ENCODE data around the gene SURF2. TPM values are rescaled to one million over a fixed set of nuclear protein-coding genes. Genes with fewer than 3 reads are reported as not detected.

SURF2 gene
- total and polyA plus RNA-seq, 9 of the 15 experiments (the other 6 are each of a cell fraction or from before 2014, with no cell fraction given): 5.5 to 82.5 (median 21.3) TPM

DNA sequence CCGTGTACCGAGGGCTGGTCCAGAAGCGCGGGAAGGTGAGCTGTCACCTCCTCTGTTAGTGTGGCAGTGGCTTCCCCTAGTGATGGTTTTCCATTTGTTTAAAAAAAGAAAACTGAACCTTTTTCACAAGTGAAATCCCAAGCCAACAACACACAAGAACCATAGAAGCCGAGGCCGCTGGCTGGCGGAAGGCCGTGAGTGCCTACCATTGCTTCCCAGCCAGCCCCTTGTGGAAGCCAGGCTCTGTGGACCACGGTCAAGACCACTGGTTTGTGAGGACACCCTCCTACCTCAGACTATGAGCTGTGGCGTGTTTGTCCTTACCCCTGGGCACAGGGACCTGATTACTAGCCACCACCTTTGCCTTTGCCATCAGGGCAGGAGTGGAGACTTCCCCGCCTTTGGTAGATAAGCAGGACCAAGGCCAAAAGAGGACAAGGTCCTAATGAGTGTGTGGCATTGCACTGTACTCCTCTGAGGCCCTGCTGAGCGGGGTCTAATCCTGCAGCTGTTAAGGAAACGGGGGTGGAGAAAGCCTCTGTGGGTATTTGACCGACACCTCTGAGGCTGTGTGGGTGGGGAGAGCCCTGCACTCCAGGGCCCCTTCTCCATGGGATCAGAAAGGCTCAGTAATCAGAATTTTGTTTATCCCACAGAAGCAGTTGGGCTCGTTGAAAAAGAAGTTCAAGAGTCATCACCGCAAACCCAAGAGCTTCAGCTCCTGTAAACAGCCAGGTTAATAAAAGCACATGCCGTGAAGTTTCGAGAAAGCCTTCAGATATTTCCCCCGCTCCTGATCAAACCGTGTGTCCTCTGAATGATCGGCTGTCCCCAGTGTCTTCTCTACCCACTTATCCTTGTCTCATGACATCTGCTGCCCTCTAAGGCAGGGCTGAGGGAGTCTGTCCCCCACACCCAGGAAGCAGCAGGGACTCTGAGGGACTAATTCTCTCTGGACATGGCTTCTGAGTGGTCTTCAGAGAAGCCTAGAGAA, 4.3 kb downstream of the SURF2 start (continued):
- TF ChIP-seq, protein P1, sequence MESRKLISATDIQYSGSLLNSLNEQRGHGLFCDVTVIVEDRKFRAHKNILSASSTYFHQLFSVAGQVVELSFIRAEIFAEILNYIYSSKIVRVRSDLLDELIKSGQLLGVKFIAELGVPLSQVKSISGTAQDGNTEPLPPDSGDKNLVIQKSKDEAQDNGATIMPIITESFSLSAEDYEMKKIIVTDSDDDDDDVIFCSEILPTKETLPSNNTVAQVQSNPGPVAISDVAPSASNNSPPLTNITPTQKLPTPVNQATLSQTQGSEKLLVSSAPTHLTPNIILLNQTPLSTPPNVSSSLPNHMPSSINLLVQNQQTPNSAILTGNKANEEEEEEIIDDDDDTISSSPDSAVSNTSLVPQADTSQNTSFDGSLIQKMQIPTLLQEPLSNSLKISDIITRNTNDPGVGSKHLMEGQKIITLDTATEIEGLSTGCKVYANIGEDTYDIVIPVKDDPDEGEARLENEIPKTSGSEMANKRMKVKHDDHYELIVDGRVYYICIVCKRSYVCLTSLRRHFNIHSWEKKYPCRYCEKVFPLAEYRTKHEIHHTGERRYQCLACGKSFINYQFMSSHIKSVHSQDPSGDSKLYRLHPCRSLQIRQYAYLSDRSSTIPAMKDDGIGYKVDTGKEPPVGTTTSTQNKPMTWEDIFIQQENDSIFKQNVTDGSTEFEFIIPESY (CRISPR knock-in tag; IDR thresholded peaks at IDR 0.05): 0 out of 2 replicates have a peak, but pooled peaks have one; percentile 39
- TF ChIP-seq, protein P2, sequence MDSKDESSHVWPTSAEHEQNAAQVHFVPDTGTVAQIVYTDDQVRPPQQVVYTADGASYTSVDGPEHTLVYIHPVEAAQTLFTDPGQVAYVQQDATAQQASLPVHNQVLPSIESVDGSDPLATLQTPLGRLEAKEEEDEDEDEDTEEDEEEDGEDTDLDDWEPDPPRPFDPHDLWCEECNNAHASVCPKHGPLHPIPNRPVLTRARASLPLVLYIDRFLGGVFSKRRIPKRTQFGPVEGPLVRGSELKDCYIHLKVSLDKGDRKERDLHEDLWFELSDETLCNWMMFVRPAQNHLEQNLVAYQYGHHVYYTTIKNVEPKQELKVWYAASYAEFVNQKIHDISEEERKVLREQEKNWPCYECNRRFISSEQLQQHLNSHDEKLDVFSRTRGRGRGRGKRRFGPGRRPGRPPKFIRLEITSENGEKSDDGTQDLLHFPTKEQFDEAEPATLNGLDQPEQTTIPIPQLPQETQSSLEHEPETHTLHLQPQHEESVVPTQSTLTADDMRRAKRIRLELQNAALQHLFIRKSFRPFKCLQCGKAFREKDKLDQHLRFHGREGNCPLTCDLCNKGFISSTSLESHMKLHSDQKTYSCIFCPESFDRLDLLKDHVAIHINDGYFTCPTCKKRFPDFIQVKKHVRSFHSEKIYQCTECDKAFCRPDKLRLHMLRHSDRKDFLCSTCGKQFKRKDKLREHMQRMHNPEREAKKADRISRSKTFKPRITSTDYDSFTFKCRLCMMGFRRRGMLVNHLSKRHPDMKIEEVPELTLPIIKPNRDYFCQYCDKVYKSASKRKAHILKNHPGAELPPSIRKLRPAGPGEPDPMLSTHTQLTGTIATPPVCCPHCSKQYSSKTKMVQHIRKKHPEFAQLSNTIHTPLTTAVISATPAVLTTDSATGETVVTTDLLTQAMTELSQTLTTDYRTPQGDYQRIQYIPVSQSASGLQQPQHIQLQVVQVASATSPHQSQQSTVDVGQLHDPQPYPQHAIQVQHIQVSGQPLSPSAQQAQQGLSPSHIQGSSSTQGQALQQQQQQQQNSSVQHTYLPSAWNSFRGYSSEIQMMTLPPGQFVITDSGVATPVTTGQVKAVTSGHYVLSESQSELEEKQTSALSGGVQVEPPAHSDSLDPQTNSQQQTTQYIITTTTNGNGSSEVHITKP (IDR thresholded peaks at IDR 0.05; ENCODE audit: partially characterized antibody): no peak
- TF ChIP-seq, protein P3, sequence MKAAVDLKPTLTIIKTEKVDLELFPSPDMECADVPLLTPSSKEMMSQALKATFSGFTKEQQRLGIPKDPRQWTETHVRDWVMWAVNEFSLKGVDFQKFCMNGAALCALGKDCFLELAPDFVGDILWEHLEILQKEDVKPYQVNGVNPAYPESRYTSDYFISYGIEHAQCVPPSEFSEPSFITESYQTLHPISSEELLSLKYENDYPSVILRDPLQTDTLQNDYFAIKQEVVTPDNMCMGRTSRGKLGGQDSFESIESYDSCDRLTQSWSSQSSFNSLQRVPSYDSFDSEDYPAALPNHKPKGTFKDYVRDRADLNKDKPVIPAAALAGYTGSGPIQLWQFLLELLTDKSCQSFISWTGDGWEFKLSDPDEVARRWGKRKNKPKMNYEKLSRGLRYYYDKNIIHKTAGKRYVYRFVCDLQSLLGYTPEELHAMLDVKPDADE (conservative IDR thresholded peaks at IDR 0.05; ENCODE audit: control insufficient read depth, low read depth, low read length): no peak
- TF ChIP-seq, protein P4, sequence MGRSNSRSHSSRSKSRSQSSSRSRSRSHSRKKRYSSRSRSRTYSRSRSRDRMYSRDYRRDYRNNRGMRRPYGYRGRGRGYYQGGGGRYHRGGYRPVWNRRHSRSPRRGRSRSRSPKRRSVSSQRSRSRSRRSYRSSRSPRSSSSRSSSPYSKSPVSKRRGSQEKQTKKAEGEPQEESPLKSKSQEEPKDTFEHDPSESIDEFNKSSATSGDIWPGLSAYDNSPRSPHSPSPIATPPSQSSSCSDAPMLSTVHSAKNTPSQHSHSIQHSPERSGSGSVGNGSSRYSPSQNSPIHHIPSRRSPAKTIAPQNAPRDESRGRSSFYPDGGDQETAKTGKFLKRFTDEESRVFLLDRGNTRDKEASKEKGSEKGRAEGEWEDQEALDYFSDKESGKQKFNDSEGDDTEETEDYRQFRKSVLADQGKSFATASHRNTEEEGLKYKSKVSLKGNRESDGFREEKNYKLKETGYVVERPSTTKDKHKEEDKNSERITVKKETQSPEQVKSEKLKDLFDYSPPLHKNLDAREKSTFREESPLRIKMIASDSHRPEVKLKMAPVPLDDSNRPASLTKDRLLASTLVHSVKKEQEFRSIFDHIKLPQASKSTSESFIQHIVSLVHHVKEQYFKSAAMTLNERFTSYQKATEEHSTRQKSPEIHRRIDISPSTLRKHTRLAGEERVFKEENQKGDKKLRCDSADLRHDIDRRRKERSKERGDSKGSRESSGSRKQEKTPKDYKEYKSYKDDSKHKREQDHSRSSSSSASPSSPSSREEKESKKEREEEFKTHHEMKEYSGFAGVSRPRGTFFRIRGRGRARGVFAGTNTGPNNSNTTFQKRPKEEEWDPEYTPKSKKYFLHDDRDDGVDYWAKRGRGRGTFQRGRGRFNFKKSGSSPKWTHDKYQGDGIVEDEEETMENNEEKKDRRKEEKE (IDR thresholded peaks at IDR 0.05; ENCODE audit: borderline replicate concordance in 1 of 2, control insufficient read depth in 1 of 2, low read depth in 2 of 2, low read length in 1 of 2): 0 out of 4 replicates have a peak, but pooled peaks of 1 of the 2 experiments have one; percentile 31
- TF ChIP-seq ZBTB17 (CRISPR knock-in tag; IDR thresholded peaks at IDR 0.05) (no peak), NCOA1 (IDR thresholded peaks at IDR 0.05; ENCODE audit: low read depth) (no peak), GATAD2B (IDR thresholded peaks at IDR 0.05; ENCODE audit: borderline replicate concordance) (no peak), NCOA4 (IDR thresholded peaks at IDR 0.05; ENCODE audit: partially characterized antibody) (no peak), L3MBTL2 (IDR thresholded peaks at IDR 0.05) (no peak)
- TF ChIP-seq, protein P5, sequence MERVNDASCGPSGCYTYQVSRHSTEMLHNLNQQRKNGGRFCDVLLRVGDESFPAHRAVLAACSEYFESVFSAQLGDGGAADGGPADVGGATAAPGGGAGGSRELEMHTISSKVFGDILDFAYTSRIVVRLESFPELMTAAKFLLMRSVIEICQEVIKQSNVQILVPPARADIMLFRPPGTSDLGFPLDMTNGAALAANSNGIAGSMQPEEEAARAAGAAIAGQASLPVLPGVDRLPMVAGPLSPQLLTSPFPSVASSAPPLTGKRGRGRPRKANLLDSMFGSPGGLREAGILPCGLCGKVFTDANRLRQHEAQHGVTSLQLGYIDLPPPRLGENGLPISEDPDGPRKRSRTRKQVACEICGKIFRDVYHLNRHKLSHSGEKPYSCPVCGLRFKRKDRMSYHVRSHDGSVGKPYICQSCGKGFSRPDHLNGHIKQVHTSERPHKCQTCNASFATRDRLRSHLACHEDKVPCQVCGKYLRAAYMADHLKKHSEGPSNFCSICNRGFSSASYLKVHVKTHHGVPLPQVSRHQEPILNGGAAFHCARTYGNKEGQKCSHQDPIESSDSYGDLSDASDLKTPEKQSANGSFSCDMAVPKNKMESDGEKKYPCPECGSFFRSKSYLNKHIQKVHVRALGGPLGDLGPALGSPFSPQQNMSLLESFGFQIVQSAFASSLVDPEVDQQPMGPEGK (CRISPR knock-in tag; IDR thresholded peaks at IDR 0.05; ENCODE audit: borderline replicate concordance): no peak
- TF ChIP-seq, protein P6, sequence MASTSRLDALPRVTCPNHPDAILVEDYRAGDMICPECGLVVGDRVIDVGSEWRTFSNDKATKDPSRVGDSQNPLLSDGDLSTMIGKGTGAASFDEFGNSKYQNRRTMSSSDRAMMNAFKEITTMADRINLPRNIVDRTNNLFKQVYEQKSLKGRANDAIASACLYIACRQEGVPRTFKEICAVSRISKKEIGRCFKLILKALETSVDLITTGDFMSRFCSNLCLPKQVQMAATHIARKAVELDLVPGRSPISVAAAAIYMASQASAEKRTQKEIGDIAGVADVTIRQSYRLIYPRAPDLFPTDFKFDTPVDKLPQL (IDR thresholded peaks at IDR 0.05; ENCODE audit: extremely low read depth, insufficient read length): no peak
